NCI-H1048 (cell line): ENCODE measurements around the gene AQP7.
"Not testable (repeated sequence)": the region's sequence is repeated elsewhere in the genome, so short reads cannot be mapped to it uniquely, and the experiment has no call there.

ENCODE experiments used
- DNase-seq: peaks from one replicate; lab custom pipeline; 2025; lab: John Stamatoyannopoulos, UW

Gene AQP7

DNA sequence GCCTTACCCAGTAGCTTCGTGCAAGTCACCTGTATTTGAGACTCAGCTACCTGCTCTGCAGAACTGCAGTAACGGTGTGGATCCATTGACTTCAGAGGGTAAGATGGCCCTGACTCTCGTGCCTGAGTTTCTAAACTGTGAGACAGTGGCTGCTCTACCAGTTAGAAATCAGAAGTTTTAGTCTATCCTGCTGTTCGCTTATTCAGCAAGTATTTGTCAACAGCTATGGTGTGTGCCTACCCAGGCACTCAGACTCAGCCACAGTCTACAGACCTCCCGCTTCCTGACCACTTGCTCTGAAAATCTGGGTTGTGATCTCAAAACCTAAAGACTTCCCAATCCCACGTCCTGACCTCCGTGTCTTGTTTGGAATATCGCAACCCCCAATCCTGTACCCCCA is 31.5 kb upstream of the AQP7 start:
- no peak for DNase-seq

DNA sequence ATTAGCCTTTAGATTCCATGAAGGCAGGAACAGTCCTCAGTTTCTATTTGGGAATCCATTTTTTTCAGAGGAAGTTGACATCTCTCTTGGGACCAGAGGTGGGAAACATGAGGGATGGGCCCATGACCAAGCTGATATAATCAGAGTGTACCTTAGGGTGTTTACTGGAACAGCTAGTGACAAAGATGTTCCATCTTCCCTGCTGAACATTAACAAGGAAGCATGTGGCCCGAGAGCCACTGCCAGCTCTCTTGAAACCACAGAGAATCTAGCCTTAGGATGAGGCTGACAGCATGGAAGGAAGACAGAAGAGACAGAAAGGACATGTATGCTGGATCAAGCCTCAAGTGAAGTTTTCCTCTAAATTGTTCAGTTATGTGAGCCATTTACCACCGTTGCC is 29.1 kb upstream of the AQP7 start:
- no peak for DNase-seq

DNA sequence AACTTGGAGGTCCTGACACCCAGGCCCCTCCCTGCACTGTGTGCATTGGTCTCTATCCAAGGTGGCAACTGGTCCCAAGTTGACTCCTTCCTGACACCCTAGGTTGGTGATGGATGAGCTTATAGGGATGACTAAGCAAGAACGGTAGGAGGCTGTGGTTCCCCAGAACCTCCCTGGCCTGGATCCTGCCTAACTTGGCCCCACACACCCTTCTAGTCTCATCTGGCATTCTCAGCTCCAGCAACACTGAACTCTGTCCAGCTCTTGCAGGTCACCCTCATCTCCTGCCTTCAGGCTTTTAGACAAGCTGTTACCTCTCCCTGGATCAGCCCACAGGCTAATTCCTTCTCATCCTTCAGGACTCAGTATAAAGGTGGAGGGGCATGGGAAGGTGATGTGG is 28.6 kb upstream of the AQP7 start:
- DNase-seq, result no peak

DNA sequence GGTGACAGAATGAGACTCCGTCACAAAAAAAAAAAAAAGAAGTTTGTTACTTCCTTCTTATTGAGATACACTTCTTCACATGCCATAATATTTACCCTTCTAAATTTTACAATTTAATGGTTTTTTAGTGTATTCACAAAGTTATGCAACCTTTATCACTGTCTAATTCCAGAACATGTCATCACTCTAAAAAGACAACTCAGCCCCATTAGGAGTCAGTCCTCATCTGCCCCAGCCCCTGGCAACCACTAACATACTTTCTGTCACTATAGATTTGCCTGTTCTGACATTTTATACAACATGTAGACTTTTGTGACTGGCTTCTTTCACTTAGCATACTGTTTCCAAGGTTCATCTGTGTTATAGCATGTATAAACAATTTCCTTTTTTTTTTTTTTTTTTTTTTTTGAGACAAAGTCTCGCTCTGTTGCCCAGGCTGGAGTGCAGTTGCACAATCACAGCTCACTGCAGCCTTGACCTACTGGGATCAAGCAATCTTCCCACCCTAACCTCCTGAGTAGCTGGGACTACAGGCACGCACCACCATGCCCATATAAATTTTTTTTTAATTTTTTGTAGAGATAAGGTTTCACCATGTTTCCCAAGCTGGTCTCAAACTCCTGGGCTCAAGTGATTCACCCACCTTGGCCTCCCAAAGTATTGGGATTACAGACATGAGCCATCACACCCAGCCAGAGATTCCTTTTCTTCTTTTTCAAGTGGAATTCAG is 27.1 kb upstream of the AQP7 start:
- no peak for DNase-seq

- no peak for DNase-seq
Observed at GRCh38 chr9:33426843-33427293, 24.5 kb upstream of the AQP7 start.

DNA sequence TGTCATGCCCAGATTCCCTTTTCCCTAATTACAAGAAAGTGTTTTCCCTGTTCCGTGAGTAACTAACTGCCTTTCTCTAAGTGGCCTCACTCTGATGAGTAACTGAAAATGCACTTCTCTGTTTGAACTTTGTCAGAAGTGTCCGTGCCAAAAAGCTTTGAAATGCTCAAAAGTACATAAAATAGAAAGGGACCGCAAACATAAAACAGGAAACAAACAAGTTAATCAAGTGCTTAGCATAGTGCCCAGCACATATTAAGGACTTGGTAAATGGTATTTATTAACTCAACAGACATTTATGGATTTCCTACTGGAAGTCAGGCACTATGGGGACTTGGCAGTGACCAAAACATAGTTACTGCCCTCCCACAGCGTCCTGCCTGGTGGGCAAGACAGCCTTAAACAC is 22.8 kb upstream of the AQP7 start:
- DNase-seq, result no peak

DNA sequence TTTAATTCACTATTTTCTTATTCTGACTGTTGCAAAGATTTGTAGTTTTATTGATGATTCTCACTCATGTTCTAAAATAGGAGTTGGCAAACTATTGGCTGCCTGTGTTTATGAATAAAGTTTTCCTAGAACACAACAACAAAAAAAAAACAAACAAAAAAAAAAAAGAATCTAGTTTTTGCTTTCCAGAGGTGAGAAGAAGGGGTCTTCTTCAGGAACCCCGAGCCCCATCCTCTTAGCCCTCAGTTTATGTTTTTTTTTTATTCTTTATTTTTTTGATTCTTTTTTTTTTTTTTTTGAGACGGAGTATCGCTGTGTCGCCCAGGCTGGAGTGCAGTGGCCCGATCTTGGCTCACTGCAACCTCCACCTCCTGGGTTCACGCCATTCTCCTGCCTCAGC is 22.1 kb upstream of the AQP7 start:
- not testable (repeated sequence) for DNase-seq

DNA sequence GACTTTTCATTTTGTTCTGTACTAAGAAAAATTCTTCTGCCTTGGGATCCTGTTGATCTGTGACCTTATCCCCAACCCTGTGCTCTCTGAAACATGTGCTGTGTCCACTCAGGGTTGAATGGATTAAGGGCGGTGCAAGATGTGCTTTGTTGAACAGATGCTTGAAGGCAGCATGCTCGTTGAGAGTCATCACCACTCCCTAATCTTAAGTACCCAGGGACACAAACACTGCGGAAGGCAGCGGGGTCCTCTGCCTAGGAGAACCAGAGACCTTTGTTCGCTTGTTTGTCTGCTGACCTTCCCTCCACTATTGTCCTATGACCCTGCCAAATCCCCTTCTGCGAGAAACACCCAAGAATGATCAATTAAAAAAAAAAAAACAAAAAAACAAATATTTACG is 21.7 kb upstream of the AQP7 start:
- not testable (repeated sequence) for DNase-seq

DNA sequence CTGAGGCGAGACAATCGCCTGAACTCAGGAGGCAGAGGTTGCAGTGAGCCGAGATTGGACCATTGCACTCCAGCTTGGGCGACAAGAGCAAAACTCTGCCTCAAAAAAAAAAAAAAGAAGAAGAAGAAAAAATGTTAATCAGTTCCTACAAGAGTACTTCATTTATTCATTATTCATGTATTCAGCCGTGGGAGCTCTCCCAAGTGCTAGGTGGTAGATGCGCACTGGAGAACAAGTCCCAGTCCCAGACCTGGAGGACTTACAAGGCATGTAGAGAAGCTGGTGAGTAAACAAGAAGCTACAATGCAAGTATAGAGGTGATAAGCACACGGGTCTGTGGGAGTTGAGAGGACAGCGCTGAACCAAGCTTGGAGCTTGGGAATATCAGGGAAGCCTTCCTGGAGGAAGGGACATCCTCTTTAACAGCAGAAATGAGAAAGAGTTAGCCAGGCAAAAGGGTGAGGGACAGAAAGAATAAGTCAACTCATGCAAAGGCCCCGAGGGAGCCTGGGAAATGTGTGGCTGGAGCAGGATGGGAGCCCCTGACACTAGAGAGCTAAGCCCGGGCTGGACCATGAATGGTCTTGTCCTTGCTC is 17.4 kb upstream of the AQP7 start:
- DNase-seq, result no peak

DNA sequence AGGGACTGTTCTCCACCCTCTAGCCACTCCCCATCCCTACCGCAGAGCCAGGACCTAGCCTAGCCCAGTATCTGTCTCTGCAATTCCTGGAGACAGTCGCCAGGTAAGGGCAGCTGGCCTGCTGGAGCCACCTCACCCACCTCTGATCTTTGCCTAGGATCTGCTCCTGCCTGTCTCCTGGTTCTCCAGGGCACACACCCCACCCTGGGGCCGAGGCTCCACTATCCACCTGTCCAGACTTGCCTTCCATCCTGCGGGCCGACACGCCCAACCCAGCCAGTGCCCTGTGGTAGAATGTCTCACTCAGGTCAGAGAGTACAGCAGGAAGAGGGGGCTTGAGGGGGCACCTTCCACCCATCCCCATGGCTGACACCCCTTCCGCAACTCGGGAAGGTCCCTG is 15.7 kb upstream of the AQP7 start:
- DNase-seq, result no peak

DNA sequence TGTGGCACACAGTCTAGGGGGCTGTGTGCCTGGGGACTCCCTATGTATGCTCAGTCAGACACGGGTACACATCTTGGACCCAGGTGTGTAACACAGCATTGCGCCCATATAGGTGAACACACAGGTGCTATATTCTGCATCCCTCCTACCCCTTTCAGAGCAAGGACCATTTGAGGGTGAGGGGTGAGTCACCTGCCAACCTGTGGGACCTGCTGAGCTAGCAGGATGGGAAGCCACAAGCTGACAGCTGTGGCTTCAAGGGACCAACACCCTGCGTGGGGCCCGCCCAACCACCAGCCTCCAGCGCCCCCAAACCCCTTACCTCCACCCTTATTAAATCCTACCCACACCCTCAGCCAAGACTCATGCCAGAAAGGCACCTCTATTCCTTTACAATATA is 14.6 kb upstream of the AQP7 start:
- DNase-seq, result no peak

GRCh38 chr9:33415501-33416038 is 13.2 kb upstream of the AQP7 start:
- no peak for DNase-seq

GRCh38 chr9:33414889-33415500 is 12.6 kb upstream of the AQP7 start:
- DNase-seq, result no peak

DNA sequence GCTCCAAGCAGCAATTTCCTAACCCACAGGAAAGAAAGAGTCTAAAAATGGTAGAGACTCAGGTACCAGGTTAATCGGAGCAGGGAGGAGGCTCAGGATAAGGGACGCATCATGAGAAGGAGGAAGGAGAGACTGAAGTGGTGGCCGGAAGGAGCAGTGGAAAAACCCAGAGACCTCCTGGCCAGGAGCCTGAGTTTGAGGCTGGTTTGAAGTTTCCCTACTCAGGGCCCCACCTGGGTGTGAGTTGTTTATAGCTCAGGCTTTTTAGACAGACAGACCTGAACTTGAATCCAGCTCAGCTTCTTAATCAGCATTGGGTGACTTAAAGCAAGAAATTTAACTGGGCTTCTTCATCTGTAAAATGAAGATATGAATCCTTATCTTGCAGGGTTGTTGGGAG is 11.9 kb upstream of the AQP7 start:
- no peak for DNase-seq

DNA sequence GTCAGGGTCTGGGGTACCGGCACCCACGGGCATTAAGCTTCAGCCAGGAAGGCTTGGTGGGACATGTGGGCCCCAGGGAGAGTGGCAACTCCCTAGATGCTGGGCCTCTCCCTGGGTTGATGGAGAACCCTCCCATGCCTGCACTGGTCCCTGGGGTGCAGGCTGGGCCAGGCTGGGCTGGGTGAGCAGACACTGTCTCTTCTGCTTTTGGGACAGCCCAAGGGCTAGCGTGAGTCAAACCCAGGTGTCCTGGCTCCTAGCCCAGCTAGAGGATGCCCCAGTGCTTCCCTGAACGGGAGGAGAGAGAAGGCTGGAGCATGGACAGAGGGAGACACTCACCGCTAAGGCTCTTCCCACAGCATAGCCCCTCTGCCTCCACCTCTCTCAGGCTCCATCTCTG is 5.7 kb upstream of the AQP7 start:
- no peak for DNase-seq

- DNase-seq, result no peak
Observed at GRCh38 chr9:33407061-33407460, 4.7 kb upstream of the AQP7 start.

DNA sequence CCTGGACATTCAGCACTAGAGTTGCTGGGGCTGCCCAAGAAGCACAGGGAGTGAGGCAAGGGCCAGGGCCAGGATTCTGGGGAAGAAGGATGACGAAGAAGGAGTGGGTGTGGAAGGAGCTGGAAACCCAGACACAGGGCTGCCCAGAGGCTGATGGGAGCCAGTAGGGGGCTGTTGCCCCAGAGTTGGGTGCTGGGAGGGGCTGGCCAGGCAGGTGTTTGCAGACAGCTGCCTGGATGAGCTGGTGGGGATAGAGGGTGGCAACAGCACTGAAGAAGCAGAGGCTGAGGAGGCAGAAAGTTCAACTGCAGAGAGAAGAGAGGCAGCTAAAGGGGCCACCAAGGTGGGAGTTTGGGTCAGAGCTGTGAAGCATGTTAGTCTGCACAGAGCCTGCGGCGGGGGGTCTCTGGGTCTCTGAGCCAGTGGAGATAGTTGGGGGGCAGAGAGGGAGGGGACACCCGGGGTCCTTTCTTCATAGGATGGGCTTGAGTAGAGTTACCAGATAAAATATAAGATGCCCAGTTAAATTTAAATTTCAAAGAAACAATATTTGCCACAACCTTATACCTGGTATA is 2.5 kb upstream of the AQP7 start:
- DNase-seq, result no peak

DNA sequence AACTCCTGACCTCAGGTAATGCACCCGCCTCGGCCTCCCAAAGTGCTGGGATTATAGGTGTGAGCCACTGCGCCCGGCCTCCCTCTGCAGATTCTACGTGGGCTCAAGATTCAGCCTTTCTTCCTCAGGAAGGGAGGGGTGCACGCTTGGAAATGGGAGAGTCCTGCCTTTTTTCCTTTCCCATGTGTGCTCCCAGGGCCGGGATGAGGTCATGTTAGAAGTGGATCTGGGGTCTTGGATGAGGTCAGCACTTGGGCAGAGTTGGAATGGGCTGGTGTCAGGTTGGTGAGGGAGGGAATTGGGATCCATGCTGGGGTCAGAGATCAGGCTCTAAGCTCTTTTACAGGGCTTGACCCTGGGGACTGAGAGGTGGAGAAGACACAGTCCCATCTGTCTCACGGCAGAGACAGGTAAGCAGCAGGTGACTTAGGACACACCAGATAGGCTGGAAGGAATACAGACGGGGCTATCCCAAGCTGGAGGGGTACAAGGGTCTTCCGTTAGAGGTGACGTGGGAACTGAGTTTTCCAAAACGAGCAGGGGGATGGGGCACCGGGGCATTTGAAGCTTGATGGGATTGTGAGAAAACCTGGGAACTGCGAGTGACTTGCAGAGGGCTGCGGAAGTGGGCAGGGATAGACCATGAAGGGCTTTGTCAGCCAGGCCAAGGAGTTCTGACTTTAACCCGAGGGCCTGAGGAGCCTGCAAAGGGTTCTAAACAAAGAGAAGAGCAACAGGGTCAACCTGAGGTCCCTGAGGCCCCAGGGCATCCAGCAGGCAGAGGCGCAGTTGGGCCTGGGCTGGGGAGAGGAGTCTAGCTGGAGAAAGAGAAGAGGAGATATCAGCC is 1.8 kb upstream of the AQP7 start:
- no peak for DNase-seq

GRCh38 chr9:33401809-33402208 is 559 bp downstream of the AQP7 start:
- DNase-seq, result not testable (repeated sequence)

GRCh38 chr9:33399047-33399446 is 3.3 kb downstream of the AQP7 start:
- not testable (repeated sequence) for DNase-seq

DNA sequence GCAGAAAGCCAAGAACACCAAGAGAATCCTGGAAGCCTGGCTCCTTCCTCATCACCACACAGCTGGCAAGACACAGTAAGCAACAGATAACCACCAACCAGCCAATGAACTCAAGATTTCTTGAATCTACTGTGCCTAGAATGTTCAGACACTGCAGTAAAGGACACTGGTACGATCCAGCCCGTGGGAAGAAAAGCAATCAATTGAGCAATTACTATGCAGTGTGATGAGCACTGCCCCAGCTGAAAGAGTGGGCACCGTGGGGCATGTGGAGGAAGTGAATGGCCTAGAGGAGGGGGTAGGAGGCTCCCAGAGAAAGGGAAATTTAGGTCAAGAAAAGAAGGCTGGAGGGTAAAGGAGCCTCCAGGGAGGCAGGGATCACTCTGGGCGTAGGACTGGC is 4.6 kb downstream of the AQP7 start:
- not testable (repeated sequence) for DNase-seq
